Upper lobe of right lung (tissue), 1 donor: ENCODE data around the gene CSMD2. TPM values are rescaled to one million over a fixed set of nuclear protein-coding genes. Genes with fewer than 3 reads are reported as not detected.
A peak's percentile ranks its signal among the peaks of the same experiment; 100 is the strongest.

ENCODE experiments used
- ATAC-seq: fragments of 200-7000 bp; cut with Tn5 transposase; one replicate; pipeline ENCODE4 v1.9.1; 2020; ENCODE audit warnings: mild to moderate bottlenecking, moderate library complexity
- DNase-seq: peaks from one replicate; pipeline ENCODE4 v3.0.0-alpha.2; 2020
- H3K27ac ChIP-seq: fragments of 200-600 bp; one replicate; pipeline ENCODE4 v1.8.0; 2022
- H3K27me3 ChIP-seq: fragments of 200-600 bp; one replicate; pipeline ENCODE4 v1.8.0; 2022; ENCODE audit warnings: mild to moderate bottlenecking
- H3K36me3 ChIP-seq: fragments of 200-600 bp; one replicate; pipeline ENCODE4 v1.8.0; 2022
- H3K4me1 ChIP-seq: fragments of 200-600 bp; one replicate; pipeline ENCODE4 v1.8.0; 2022
- H3K4me3 ChIP-seq: fragments of 200-600 bp; one replicate; pipeline ENCODE4 v1.8.0; 2022; ENCODE audit warnings: mild to moderate bottlenecking
- H3K9me3 ChIP-seq: fragments of 200-600 bp; one replicate; pipeline ENCODE4 v1.8.0; 2022
- CTCF ChIP-seq: fragments of 200-600 bp; IDR thresholded peaks from one replicate; pipeline ENCODE4 v1.8.0; 2022; ENCODE audit warnings: antibody characterized with exemption
- intact Hi-C: fragments of 100-400 bp; cut with DNase I; formaldehyde crosslinking; loops from one replicate; pipeline ENCODE4 v1.11.0; 2022
- total RNA-seq: library from RNA; stranded (reverse); fragmentation: NEBNext Ultra II Directional; extraction: Animal tissue kit (Norgen Biotek cat#: 25700); gene quantifications from one replicate; pipeline ENCODE4 v1.2.1, GENCODE V29; 2021
- donor health status: DM: no; HTN: yes; CAD: no; lungs with severe emphysema.

The CSMD2 gene
- total RNA-seq, 1 donor from 2014 or later, result 0.67 TPM

- H3K9me3 ChIP-seq, result no peaks in the 10 kb centered on the region
Observed at GRCh38 chr1:33599516-33600115, 565.4 kb downstream of the CSMD2 start.

GRCh38 chr1:33588726-33589125, 576.3 kb downstream of the CSMD2 start:
- no peak for DNase-seq
- ATAC-seq, result no peak
- intact Hi-C loops, result no loop called here
- TF ChIP-seq CTCF, result no peak
- Histone ChIP-seq H3K4me3 (no peak overlapping the region), H3K36me3 (no peaks in the 10 kb centered on the region), H3K27me3 (no peaks in the 10 kb centered on the region), H3K4me1 (no peaks in the 10 kb centered on the region), H3K27ac (no peak overlapping the region), H3K9me3 (no peaks in the 10 kb centered on the region)

More at GRCh38 chr1:33599516-33600115, 565.4 kb downstream of the CSMD2 start:
- intact Hi-C loops, result no loop called here
- H3K27ac ChIP-seq, result no peak overlapping the region
- DNase-seq, result no peak
- ATAC-seq, result peak; percentile 53
- no peaks in the 10 kb centered on the region for H3K36me3 ChIP-seq
- no peaks in the 10 kb centered on the region for H3K27me3 ChIP-seq
- no peak for TF ChIP-seq CTCF
- no peaks in the 10 kb centered on the region for H3K4me1 ChIP-seq
- H3K4me3 ChIP-seq, result no peak overlapping the region

- H3K4me1 ChIP-seq, result no peaks in the 10 kb centered on the region
- H3K27ac ChIP-seq, result no peak overlapping the region
- no peak for TF ChIP-seq CTCF
- no peak overlapping the region for H3K4me3 ChIP-seq
- H3K9me3 ChIP-seq, result no peaks in the 10 kb centered on the region
- DNase-seq, result no peak
- no peak for ATAC-seq
- H3K27me3 ChIP-seq, result no peaks in the 10 kb centered on the region
- intact Hi-C loops, result no loop called here
- H3K36me3 ChIP-seq, result no peaks in the 10 kb centered on the region
Observed at GRCh38 chr1:33586795-33587194, 578.2 kb downstream of the CSMD2 start.

GRCh38 chr1:33586106-33586505, 578.9 kb downstream of the CSMD2 start:
- Histone ChIP-seq H3K9me3 (no peaks in the 10 kb centered on the region), H3K27ac (no peak overlapping the region), H3K4me1 (no peaks in the 10 kb centered on the region), H3K36me3 (no peaks in the 10 kb centered on the region), H3K27me3 (no peaks in the 10 kb centered on the region), H3K4me3 (no peak overlapping the region)
- no peak for TF ChIP-seq CTCF
- intact Hi-C loops, result no loop called here
- DNase-seq (no peak), ATAC-seq (no peak)

GRCh38 chr1:33583567-33583966, 581.5 kb downstream of the CSMD2 start:
- H3K9me3 ChIP-seq, result no peaks in the 10 kb centered on the region

More at GRCh38 chr1:33583567-33583966, 581.5 kb downstream of the CSMD2 start:
- intact Hi-C loops, result no loop called here
- Histone ChIP-seq H3K27me3 (no peaks in the 10 kb centered on the region), H3K4me1 (no peaks in the 10 kb centered on the region), H3K36me3 (no peaks in the 10 kb centered on the region), H3K27ac (no peak overlapping the region), H3K4me3 (no peak overlapping the region)
- no peak for TF ChIP-seq CTCF
- no peak for DNase-seq
- ATAC-seq, result no peak
